GM23248 (cell line): ENCODE results near the gene TRIM27.

Experiments used
- EZH2 ChIP-seq: fragments of 200-600 bp; sonication (generic); IDR thresholded peaks from 2 replicates; pipeline ENCODE4 v1.6.1; 2018; ENCODE audit warnings: antibody characterized with exemption, mild to moderate bottlenecking; ENCODE audit not compliant: insufficient read depth, poor library complexity, severe bottlenecking
- EZH2phosphoT487 ChIP-seq: fragments of 200-600 bp; sonication (generic); IDR thresholded peaks from 2 replicates; pipeline ENCODE4 v1.6.1; 2018; ENCODE audit warnings: antibody characterized with exemption, moderate library complexity, mild to moderate bottlenecking, low read depth; ENCODE audit not compliant: insufficient read depth

DNA sequence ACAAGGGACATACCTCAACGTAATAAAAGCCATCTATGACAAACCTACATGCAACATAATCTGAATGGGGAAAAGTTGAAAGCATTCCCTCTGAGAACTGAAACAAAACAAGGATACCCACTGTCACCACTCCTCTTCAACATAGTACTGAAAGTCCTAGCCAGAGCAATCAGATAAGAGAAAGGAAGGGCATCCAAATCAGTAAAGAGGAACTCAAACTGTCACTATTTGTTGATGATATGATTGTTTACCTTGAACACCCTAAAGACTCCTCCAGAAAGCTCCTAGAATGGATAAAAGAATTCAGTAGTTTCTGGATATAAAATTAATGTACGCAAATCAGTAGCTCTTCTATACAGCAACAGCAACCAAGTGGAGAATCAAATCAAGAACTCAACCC, 41.9 kb upstream of the TRIM27 start:
- TF ChIP-seq EZH2phosphoT487: no peak
- no peak for TF ChIP-seq EZH2
